GM18867 (cell line): ENCODE data around the gene PON1.

ENCODE experiments used
- ATAC-seq: cut with Tn5 transposase; IDR thresholded peaks from one replicate; pipeline ENCODE4 v1.9.1; 2021; ENCODE audit warnings: mild to moderate bottlenecking, moderate library complexity; ENCODE audit not compliant: unreplicated experiment

Gene PON1

GRCh38 chr7:95324431-95324830, at the start of gene PON1:
TSS of gene PON1 (minus strand) at chr7:95324532. CDS start at chr7:95324475, 57 bp downstream.
- no peak for ATAC-seq

DNA sequence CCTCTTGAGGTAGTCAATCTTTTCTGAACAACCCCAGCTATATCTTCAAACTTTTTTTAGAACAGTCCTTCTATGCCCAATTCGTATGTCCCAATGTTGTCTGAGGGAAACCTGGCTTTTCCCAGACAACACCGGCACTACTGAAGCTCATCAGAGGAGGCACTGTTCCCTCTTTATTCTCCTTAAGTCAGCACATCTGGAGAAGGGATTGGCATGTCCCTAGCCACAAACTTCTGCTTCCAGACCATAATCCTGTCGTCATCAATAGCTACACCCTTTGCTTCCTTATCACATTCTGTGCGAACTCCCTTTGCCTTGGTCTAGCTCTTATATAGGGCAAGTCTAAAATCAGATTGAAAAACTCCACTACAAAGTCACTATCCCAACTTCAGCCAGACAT, 49.0 kb upstream of the PON1 start:
- no peak for ATAC-seq

DNA sequence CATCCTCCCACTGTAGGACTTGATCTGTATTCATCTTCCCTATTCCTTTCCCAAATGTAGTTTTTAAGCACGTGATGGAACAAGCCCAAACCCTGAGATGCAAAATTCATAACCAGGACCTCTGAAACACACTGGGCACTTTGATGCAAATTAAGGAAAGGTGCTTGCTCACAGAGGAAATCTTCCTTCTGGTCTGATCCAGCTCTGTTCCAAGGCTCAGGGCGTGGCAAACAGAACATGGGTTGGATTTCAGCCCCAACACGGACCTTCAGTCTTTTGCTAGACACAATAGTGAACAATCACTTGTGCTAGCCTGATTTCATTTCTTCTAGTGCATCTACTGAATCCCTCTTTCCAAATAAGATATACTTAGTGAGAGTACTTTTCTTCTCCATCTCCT, 43.9 kb upstream of the PON1 start:
- ATAC-seq, result no peak

- no peak for ATAC-seq
These were observed 43.3 kb upstream of the PON1 start for GRCh38 chr7:95367606-95368005.

DNA sequence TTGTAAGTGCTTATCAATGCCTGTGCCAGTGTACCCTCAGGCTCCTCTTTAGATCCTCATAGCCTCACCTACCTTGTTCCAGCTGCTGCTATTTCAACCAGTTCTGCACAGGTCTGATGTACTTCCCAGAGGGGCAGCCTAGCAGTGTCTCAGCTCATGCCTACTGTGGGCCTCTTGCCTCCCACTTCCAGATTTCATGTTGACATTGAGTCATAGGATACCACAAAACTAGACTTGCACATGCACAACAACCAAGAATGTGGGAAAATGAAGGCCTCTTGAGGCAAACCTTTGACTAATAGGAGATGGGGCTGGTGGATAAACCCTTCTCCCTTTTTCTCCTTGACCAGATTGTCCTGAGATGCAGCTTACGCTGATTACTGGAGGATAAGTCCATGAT, 40.8 kb upstream of the PON1 start:
- ATAC-seq, result no peak

DNA sequence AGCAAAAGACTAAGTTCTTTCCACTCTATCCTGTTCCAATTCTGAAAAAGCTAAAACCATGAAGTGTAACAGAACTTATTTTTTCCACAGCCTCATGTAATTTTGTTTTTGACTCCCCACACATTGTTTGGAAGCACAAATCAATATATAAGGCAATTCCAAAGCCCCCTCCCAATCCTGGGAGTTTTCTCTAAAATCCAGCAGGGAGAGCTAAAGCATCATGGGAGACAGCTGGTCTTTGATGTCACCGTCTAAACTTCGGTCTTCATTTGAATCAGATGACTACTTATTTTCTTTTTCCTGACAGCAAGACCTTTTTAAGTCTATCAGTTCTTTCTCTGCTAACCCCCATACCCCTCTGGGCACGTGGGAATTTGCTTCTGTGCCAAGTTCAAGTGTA, 33.3 kb upstream of the PON1 start:
- ATAC-seq, result no peak

DNA sequence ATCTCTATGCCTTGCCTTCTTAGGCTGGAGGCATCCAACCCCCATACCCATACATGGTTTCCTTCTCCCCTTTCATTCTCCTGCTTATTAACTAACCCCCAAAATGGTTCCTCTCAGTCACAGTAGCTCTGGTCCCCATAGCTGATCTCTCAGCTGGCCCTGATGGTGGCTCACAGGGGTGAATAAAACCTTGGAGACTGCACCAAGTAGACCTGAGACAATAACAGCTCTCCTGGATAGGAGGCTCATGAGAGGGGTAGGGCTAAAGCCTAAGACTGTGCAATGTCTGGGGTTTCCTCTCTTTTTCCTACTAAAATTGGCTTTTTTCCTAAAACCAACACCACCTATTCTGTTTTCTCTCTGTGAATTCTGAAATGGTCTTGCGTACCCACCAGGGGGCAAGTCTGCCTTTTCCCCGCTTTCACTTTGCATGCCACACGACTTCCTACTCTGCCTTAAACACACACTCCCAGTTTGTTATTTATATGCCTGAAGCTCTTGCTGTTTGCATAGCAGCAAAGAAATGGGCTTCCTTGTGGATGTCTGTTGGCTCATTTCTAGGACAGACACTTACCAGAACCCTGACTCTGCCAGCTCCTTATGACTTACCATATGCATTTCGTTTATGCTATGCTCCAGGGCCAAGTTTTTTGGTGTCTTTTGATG, 18.4 kb upstream of the PON1 start:
- ATAC-seq, result no peak

DNA sequence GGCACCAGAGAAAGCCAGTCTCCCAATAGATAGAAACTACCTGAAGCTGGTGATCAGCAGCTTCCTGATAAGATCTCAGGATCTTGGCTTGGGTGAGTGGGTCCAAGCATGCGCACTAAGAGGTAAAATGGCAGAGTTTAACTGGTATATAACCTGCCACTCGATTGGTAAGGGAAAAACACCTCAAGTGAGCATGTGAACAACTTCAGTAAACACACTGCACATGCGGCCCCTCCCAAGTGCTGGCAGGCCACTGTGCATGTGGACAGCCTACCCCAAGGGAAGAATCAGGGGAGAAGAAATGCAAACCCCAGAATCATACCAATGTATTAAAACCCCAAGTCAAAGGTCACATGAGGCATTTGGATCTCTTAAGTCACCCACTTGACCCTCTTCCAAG, 17.7 kb upstream of the PON1 start:
- no peak for ATAC-seq

DNA sequence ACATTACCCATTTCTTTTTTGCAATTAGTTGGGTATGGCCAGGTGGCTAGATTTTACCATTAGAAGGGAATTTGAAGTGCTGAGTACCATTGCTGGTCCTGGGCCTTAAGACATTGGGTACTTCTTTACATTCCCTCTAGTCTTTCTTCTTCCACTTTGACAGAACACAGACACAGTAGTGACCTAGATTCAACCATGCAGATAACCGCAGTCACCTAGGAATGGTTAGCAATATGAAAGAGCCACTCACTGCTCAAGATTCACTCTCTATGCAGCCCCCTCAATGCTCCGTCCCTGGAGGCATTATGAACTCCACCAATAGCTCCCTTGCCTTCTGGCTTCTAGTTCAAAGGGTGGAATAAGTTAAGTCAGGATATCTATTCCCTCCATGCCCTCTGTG, 16.2 kb upstream of the PON1 start:
- ATAC-seq, result no peak

GRCh38 chr7:95338832-95339231, 14.5 kb upstream of the PON1 start:
- ATAC-seq, result no peak

DNA sequence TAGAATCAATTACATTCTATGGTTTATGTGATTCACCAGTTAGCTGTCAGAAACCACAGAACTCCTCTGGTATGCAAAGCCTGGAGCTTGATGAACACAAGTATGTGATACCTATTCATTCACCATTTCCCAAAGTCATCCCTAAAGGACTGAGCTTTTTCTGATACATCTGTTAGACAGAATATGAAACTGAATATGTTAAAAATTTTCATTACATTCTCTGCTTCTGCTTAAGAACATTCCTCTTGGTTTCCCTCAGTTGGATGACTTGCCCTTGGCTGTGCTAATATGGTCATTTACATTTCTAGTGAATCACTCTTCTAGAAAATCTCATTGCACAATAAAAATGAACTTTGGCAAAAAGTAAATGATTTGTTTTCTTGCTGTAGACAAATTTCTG, 10.8 kb upstream of the PON1 start:
- ATAC-seq, result no peak

DNA sequence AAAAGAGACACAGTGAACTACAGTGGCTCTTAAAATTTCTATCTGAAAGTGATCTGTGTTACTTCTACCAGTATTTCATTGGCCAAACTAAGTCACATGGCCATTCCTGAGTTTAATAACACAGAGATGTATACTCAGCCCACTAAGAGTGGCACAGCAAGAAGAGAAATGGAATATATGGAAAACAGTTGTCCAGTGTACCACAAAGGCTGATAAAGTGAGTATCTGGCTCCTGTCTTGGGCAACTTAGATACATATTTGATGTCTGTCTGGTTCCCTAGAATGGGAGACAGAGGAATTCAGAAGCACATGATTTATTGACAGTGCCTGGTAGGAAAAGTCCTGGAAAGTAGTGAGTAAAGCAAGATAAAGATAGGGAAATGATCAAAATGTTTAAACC, 10.1 kb upstream of the PON1 start:
- ATAC-seq, result no peak

GRCh38 chr7:95330961-95331337, 6.6 kb upstream of the PON1 start:
- peak; percentile 27 for ATAC-seq

DNA sequence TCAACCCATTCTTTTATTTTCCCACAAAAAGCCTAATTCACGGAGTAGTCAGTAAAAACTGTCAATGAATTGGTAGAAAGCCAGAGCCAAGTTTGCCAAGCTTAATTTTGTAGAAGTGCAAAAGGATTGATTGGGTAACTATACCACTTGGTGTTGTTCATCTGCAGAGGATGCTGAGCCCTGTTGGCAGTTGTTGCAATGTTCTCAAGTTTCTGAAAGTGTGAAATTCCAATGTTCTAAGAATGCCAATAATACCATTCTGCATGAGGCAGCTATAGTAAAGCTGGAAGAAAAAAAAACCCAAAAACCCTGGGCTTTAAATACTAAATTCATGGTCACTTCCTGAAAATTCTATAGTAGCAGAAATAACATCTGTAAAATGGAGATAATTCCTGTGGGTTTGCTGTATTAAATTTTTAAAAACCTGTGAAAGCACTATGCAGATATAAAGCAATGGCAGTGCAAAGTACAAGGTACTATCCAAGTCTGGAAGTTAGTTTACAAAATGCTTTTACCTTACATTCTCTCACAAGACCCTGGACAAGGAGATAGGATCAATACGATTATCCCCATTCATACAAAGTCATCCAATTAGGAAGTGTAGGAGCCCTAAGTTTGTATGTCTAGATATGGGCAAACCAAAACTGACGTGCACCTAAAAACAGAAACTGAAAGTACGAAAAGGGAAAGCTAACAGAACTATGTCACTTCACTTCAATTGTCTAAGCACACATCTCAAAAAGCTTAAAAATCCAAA, 6.0 kb upstream of the PON1 start:
- peak; percentile 97 for ATAC-seq

- ATAC-seq, result no peak
These were observed 3.0 kb upstream of the PON1 start for GRCh38 chr7:95327356-95327755.

DNA sequence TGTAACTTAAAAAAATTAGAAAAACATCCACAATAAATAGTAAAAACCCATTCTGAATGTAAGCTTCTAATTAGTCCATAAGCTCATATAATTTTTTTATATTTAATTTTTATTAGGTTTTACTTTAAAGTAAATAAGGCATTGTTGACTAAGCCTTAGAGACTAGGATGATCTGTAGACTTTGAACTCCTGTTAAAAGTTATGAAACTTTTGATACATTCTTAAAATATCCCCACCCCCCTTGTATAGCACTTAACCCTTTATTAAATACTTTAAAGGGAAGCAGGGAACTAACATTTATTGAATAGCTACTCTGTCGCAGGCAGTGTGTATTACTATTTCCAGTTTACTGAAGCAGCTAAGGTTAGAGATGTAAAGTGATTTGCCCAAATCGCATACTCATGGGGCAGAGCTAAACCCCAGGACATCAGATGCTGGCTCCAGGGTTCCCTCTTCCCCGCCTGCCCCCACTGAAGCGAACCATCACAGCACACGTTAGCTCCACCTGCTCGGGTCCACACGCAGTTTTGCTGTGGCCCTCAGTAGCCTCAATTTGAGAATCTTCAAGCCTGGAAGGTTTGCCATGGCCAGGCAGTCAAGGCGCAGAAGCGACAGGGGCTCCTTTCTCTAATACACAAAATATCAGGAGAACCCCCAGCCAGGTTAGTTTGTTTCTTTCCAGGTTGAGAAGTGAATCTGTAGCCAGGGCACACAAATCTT, 762 bp downstream of the PON1 start:
- no peak for ATAC-seq

DNA sequence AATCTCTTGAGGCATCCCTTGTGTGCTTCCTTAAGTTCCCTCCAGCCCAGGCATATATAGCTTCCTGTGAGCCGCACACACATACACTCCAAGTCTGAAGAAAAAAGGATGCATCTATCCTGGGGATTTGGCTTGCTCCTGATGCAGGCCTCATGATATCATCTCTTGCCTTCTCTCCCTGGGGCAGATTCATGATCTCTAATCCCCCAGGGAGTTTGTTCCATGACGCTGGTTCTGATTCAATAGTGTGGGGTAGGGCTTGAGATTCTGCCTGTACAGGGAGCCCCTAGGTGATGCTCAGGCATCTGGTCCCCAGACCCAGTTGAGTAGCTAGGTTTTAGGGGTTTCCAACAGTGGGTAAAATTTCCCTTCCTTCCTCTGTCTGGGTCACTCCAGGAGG, 1.5 kb downstream of the PON1 start:
- no peak for ATAC-seq

- ATAC-seq, result no peak
These were observed 1.9 kb downstream of the PON1 start for GRCh38 chr7:95322396-95322795.

GRCh38 chr7:95321720-95322119, 2.6 kb downstream of the PON1 start:
- ATAC-seq, result no peak

GRCh38 chr7:95320651-95321050, 3.7 kb downstream of the PON1 start:
- ATAC-seq, result no peak

- ATAC-seq, result no peak
These were observed 4.8 kb downstream of the PON1 start for GRCh38 chr7:95319570-95319969.

DNA sequence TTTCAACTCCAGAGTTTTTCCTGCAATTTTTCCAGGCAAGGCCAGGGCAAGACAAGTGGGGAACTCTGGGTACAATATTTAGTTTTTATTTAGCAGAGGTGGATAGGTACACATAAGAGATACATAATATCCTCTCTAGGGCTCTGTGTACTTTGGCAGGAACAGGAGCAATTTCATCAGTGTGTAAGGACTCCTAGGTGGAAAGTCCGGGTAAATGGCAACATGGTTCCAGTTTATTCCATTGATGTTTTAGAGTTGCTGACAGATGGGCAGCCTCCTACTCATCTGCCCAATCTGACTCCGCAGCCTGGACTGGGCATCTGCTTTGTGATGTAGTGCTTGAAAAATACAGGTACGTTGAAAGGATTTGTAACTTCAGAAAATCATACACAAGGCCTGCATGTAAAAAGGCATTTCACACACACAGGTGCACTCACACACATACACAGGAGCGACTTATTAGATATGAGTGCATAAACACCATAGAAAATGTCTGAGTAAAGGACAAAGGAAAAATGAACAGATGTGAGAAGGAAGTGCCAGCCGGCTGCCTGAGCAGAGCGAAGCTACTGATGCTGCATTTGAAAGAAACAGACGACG, 5.7 kb downstream of the PON1 start:
- no peak for ATAC-seq
